ENCODE measurements around the gene HHAT. TPM values are rescaled to one million over a fixed set of nuclear protein-coding genes. Genes with fewer than 3 reads are reported as not detected.
"Not testable (repeated sequence)": the region's sequence is repeated elsewhere in the genome, so short reads cannot be mapped to it uniquely, and the experiment has no call there.

Gene HHAT
- polyA plus RNA-seq, 1 donor (not counting 4 experiments of a cell fraction or from before 2014, with no cell fraction given), result 3.8 TPM

GRCh38 chr1:210657806-210658205 is 329.1 kb downstream of the HHAT start:
- Histone ChIP-seq H3K4me2 (ENCODE audit: control insufficient read depth, extremely low read depth, insufficient read depth, low read depth, low read length) (no peak overlapping the region), H3K4me3 (ENCODE audit: control insufficient read depth in 2 of 3, extremely low read depth in 1 of 3, insufficient read depth in 2 of 3, low read depth in 1 of 3, low read length in 3 of 3) (no peak overlapping the region), H3K9me1 (ENCODE audit: control insufficient read depth, extremely low read depth, insufficient read depth, low read length) (no peaks in the 10 kb centered on the region), H3K4me1 (ENCODE audit: control insufficient read depth, extremely low read depth, insufficient read depth, low read length) (no peaks in the 10 kb centered on the region), H2AFZ (ENCODE audit: control insufficient read depth, low read length) (no peak overlapping the region), H3K27me3 (ENCODE audit: control insufficient read depth, extremely low read depth, insufficient read depth, low read length) (no peaks in the 10 kb centered on the region), H3K9me3 (ENCODE audit: control insufficient read depth, low read depth, low read length) (peaks cover 2% of the 10 kb centered on the region), H3K79me2 (ENCODE audit: control insufficient read depth, insufficient read depth, low read length) (no peaks in the 10 kb centered on the region), H3K36me3 (ENCODE audit: control insufficient read depth in 2 of 2, extremely low read depth in 1 of 2, insufficient read depth in 2 of 2, low read length in 2 of 2) (no peaks in the 10 kb centered on the region), H3K9ac (ENCODE audit: control insufficient read depth, extremely low read depth, insufficient read depth, low read length) (no peak overlapping the region), H4K20me1 (ENCODE audit: control insufficient read depth, extremely low read depth, insufficient read depth, low read length) (no peaks in the 10 kb centered on the region), H3K27ac (ENCODE audit: control insufficient read depth, insufficient read depth, low read length) (no peak overlapping the region)
- TF ChIP-seq CTCF (optimal IDR thresholded peaks at IDR 0.05 in 1 of 3, IDR thresholded peaks at IDR 0.05 in 1 of 3, conservative IDR thresholded peaks at IDR 0.05 in 1 of 3; ENCODE audit: extremely low read depth in 1 of 3, insufficient read depth in 2 of 3, low read length in 3 of 3) (no peak), EZH2 (IDR thresholded peaks at IDR 0.05; ENCODE audit: low read length) (no peak)
- dilution Hi-C loops (cut with MboI; ENCODE audit: extremely low pct_ligation_motif_present, low sequenced_read_pairs), result no loop called here
- DNase-seq (ENCODE audit: low read depth, low spot score) (no peak), FAIRE-seq (no peak)

GRCh38 chr1:210661520-210661919 is 332.8 kb downstream of the HHAT start:
- dilution Hi-C loops (cut with MboI; ENCODE audit: extremely low pct_ligation_motif_present, low sequenced_read_pairs); H4K20me1 ChIP-seq (ENCODE audit: control insufficient read depth, extremely low read depth, insufficient read depth, low read length); H3K79me2 ChIP-seq (ENCODE audit: control insufficient read depth, insufficient read depth, low read length); H3K9ac ChIP-seq (ENCODE audit: control insufficient read depth, extremely low read depth, insufficient read depth, low read length); DNase-seq (ENCODE audit: low read depth, low spot score); FAIRE-seq; H3K9me1 ChIP-seq (ENCODE audit: control insufficient read depth, extremely low read depth, insufficient read depth, low read length); H3K4me2 ChIP-seq (ENCODE audit: control insufficient read depth, extremely low read depth, insufficient read depth, low read depth, low read length); H3K4me1 ChIP-seq (ENCODE audit: control insufficient read depth, extremely low read depth, insufficient read depth, low read length); H3K4me3 ChIP-seq (ENCODE audit: control insufficient read depth in 2 of 3, extremely low read depth in 1 of 3, insufficient read depth in 2 of 3, low read depth in 1 of 3, low read length in 3 of 3); H3K27ac ChIP-seq (ENCODE audit: control insufficient read depth, insufficient read depth, low read length); H3K36me3 ChIP-seq (ENCODE audit: control insufficient read depth in 2 of 2, extremely low read depth in 1 of 2, insufficient read depth in 2 of 2, low read length in 2 of 2); H2AFZ ChIP-seq (ENCODE audit: control insufficient read depth, low read length); H3K9me3 ChIP-seq (ENCODE audit: control insufficient read depth, low read depth, low read length); H3K27me3 ChIP-seq (ENCODE audit: control insufficient read depth, extremely low read depth, insufficient read depth, low read length): not testable (repeated sequence)

- no peak for TF ChIP-seq CTCF (optimal IDR thresholded peaks at IDR 0.05 in 1 of 3, IDR thresholded peaks at IDR 0.05 in 1 of 3, conservative IDR thresholded peaks at IDR 0.05 in 1 of 3; ENCODE audit: extremely low read depth in 1 of 3, insufficient read depth in 2 of 3, low read length in 3 of 3)
- TF ChIP-seq EZH2 (IDR thresholded peaks at IDR 0.05; ENCODE audit: low read length), result no peak
- no peak overlapping the region for H3K4me2 ChIP-seq (ENCODE audit: control insufficient read depth, extremely low read depth, insufficient read depth, low read depth, low read length)
- H3K9me1 ChIP-seq (ENCODE audit: control insufficient read depth, extremely low read depth, insufficient read depth, low read length), result no peaks in the 10 kb centered on the region
- no peaks in the 10 kb centered on the region for H3K79me2 ChIP-seq (ENCODE audit: control insufficient read depth, insufficient read depth, low read length)
- no peaks in the 10 kb centered on the region for H3K27me3 ChIP-seq (ENCODE audit: control insufficient read depth, extremely low read depth, insufficient read depth, low read length)
- H3K9me3 ChIP-seq (ENCODE audit: control insufficient read depth, low read depth, low read length), result no peaks in the 10 kb centered on the region
- H3K4me1 ChIP-seq (ENCODE audit: control insufficient read depth, extremely low read depth, insufficient read depth, low read length), result no peaks in the 10 kb centered on the region
- DNase-seq (ENCODE audit: low read depth, low spot score), result no peak
- dilution Hi-C loops (cut with MboI; ENCODE audit: extremely low pct_ligation_motif_present, low sequenced_read_pairs), result no loop called here
- no peaks in the 10 kb centered on the region for H3K36me3 ChIP-seq (ENCODE audit: control insufficient read depth in 2 of 2, extremely low read depth in 1 of 2, insufficient read depth in 2 of 2, low read length in 2 of 2)
- H3K4me3 ChIP-seq (ENCODE audit: control insufficient read depth in 2 of 3, extremely low read depth in 1 of 3, insufficient read depth in 2 of 3, low read depth in 1 of 3, low read length in 3 of 3), result no peak overlapping the region
- H2AFZ ChIP-seq (ENCODE audit: control insufficient read depth, low read length), result no peak overlapping the region
- H4K20me1 ChIP-seq (ENCODE audit: control insufficient read depth, extremely low read depth, insufficient read depth, low read length), result no peaks in the 10 kb centered on the region
- FAIRE-seq, result no peak
- no peak overlapping the region for H3K9ac ChIP-seq (ENCODE audit: control insufficient read depth, extremely low read depth, insufficient read depth, low read length)
- no peak overlapping the region for H3K27ac ChIP-seq (ENCODE audit: control insufficient read depth, insufficient read depth, low read length)
These were observed 333.8 kb downstream of the HHAT start for GRCh38 chr1:210662291-210663050.
